GM19395 (cell line): ENCODE data around the gene BRD4.
A peak's percentile ranks its signal among the peaks of the same experiment; 100 is the strongest.

Experiments used
- ATAC-seq: cut with Tn5 transposase; IDR thresholded peaks from one replicate; pipeline ENCODE4 v1.9.1; 2021; ENCODE audit warnings: mild to moderate bottlenecking, moderate library complexity; ENCODE audit not compliant: unreplicated experiment

Gene BRD4

DNA sequence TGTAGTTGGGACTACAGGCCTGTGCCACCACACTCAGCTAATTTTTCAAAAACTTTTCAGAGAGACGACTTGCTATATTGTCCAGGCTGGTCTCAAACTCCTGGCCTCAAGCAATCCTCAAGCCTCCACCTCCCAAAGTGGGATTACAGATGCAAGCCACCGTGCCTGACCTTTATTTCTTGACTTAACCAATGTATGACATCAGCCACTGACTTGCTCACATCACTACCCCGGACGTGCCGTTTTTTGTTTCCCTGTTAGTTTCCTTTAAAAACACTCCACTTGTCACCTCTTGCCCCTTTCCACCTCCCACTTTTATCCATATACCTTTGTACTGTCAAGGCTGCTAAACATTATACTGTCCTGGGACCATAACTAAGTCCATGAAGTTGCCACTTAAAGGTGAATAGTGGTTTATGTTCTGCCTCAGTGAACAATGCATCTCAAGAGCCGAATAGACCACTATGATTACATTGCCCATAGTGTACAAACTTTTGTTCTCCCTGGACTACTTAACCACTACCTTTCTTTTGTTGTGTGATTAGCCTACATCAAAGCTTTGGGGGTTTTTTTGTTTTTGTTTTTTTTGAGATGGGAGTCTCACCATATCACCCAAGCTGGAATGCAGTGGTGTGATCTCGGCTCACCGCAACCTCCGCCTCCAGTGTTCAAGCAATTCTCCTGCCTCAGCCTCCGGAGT lies 97.8 kb downstream of the BRD4 start:
- ATAC-seq: no peak

- no peak for ATAC-seq
These were observed 101.1 kb downstream of the BRD4 start for GRCh38 chr19:15231271-15231670.

- no peak for ATAC-seq
These were observed 105.1 kb downstream of the BRD4 start for GRCh38 chr19:15227261-15227660.

DNA sequence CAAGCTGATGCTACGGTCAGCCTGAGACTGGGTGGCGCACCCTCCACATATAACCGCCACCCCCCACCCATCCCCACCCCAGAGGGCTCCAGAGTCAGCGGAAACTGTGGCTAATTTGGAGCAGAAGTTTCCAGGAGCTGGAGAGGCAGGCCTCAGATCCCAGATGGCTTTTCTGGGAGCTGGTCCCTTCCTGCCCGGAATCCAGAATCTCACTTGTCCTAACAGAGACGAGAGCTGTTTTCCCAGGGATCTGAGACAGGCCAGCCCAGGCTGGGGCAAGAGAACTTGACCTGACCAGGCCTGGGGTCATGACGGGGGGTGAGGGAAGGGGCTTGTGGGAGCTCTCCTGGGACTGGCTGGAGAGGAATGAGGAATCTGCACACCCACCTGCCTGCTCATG lies 106.6 kb downstream of the BRD4 start:
- ATAC-seq: no peak

DNA sequence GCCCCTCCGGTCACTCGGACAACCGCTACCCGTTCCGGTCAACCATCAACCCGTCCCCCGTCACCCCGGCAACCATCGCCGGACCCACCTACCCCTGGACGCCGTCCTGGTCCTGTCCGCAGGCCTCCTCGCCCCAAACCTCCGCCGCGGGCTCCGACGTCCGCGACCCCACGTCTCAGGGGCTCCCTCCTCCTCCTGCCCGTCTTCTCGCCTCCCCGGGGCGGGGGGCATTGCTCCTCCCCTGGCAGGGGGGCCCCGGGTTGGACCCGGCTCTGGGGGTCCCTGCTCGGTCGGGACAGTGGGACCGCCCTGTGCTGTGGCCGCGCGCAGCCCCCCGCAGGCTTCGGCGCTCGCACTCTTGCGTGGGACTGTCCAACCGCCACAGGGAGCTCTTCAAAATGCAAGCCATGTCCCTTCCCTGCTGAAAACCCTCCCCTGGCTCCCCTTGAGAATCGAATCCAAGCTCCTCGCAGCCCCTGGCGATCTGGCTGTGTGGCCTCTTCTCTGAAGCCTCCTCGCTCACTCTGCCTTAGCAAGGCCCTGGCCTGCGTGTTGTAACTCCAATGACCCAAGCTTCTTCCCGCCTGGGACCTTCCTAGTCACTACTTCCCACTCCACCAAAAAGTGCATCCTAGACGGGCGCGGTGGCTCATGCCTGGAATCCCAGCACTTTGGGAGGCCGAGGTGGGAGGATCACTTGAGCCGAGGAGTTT lies 108.5 kb downstream of the BRD4 start:
- ATAC-seq: no peak

GRCh38 chr19:15222738-15223648 lies 109.3 kb downstream of the BRD4 start:
- ATAC-seq: peak; percentile 73

DNA sequence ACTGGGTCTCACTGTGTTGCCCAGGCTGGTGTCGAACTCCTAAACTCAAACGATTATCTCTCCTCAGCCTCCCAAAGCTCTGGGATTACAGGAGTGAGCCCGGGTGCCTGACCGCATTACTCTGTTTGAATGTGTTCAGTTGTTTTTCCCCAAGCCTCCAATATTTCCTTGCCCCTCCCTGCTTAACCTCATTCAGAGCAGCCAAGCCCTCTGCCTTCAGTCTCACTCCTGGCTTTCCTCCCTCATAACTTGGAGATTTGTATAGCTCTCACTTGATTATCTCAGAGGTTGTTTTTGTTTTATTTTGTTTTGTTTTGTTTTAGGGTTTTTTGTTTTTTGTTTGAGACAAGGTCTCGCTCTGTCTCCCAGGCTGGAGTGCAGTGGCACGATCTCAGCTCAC lies 111.5 kb downstream of the BRD4 start:
- no peak for ATAC-seq

DNA sequence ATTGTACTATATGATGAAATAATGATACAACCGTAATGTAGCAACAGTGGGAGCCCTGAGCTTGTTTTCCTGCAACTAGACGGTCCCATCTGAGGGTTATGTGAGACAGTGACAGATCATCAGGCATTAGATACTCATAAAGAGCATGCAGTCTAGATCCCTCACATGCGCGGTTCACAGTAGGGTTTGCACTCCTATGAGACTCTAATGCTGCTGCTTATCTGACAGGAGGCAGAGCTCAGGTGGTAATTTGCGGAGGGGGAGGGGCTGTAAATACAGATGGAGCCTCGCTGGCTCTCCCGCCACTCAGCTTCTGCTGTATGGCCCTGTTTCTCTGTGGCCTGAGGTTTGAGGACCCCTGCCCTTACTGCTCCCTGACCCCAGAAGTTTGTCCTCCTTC lies 113.8 kb downstream of the BRD4 start:
- ATAC-seq: no peak

DNA sequence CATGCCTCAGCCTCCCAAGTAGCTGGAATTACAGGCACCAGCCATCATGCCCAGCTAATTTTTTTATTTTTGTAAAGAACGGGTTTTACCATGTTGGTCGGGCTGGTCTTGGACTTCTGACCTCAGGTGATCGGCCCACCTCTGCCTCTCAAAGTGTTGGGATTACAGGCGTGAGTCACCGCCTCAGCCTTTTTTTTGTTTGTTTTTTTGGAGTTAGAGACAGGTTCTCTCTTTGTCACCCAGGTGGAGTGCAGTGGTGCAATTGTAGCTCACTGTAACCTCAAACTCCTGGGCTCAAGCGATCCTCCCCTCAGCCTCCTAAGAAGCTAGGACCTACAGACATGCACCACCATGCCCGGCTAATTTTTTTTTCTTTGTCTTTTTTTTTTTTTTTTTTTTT lies 116.0 kb downstream of the BRD4 start:
- ATAC-seq: no peak

DNA sequence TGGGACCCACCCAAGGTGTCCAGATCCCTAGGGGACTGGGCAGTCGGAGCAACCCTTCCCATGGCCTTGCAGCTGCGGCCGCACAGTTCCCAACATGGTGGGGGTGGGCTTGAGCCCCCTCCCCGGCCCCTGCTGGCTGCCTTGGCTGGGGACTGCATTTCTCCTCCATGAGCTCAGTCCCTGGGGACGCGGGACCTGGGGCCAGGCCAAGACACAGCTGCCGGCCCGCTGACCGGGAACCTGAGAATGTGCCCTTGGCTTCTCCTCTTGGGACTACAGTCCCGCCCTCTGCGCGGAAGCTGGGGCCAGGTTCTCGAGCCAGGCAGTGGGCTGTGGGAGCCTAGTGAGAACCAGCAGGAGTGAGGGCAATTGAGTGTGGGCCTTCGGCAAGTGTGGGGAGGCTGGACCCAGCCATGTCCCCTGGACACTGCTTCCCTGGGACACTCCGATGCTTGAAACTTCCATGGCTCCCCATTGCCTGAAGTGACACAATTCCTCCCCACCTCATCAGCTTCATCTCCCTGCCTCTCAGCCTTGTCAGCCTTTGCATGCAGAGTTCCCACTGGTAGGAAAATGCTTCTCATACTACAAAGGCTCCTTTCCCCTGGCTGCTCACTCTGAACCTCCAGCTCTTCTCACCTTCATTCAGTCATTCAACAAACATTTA lies 118.5 kb downstream of the BRD4 start:
- ATAC-seq: no peak

- ATAC-seq: no peak
These were observed 119.6 kb downstream of the BRD4 start for GRCh38 chr19:15212711-15213110.

GRCh38 chr19:15210323-15210781 lies 122.0 kb downstream of the BRD4 start:
- no peak for ATAC-seq

DNA sequence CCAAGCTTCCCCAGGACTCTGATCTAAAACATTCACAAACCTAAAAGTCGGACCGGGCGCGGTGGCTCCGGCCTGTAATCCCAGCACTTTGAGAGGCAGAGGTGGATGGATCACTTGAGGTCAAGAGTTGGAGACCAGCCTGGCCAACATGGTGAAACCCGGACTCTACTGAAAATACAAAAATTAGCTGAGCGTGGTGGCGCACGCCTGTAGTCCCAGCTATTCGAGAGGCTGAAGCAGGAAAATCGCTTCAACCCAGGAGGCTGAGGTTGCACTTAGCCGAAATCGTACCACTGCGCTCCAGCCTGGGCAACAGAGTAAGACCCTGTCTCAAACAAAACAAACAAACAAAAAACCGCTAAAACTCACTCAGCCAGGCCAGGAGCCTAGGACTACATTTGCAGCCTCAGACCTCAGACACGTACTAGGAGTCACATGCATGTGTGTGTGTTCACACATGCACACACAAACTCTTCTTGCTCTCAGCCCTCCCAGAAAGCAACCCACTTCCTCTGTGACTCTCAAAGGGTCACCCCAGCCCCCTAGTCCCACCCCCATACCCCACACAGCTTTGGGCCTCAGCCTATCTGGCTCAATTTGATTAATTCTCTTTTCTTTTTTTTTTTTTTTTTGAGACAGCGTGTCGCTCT lies 130.8 kb downstream of the BRD4 start:
- no peak for ATAC-seq

DNA sequence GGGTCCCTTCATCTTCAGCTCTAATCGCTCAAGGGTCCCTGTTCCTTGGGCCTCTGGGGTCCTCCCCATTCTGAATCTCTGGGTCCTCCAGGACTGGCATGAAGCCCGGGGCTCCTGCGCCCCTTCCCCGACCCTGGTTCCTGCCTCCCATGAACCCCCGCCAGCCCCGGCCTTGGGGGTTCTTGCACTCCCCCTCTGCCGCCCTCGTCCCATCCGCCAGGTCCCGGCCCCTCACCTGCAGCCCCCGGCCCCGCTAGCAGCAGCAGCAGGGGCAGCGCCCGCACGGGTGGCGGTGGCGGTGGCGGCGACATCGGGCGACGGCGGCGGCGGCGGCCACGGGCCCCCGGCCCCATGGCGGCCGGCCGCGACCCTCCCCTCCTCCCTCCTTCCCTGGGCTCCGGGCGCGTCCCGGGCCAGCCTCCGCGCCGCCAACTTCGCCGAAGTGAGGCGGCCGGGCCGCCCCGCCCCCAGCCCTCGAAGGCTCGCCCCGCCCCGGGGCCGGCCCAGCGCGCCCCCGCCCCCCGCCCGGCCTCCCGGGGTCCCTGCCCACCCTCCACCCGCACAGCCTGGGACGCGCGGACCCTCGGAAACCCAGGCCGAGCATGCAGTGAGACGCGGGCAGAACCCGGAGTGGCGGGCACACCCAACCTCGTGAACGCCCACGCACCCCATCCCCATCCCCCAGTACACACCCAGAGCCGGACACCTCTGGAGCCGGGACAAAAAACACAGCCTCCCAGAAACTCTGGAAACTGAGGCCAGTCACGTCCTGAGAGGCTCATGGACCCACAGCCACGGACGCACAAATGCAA lies 131.6 kb downstream of the BRD4 start, which contains the start of gene NOTCH3:
Gene NOTCH3, minus strand, starts transcription at position 443 of the 812 bp plus-strand sequence. Its CDS starts 90 bp downstream, at position 353.
- ATAC-seq: no peak

GRCh38 chr19:15199661-15200552 lies 132.4 kb downstream of the BRD4 start:
- ATAC-seq: no peak

DNA sequence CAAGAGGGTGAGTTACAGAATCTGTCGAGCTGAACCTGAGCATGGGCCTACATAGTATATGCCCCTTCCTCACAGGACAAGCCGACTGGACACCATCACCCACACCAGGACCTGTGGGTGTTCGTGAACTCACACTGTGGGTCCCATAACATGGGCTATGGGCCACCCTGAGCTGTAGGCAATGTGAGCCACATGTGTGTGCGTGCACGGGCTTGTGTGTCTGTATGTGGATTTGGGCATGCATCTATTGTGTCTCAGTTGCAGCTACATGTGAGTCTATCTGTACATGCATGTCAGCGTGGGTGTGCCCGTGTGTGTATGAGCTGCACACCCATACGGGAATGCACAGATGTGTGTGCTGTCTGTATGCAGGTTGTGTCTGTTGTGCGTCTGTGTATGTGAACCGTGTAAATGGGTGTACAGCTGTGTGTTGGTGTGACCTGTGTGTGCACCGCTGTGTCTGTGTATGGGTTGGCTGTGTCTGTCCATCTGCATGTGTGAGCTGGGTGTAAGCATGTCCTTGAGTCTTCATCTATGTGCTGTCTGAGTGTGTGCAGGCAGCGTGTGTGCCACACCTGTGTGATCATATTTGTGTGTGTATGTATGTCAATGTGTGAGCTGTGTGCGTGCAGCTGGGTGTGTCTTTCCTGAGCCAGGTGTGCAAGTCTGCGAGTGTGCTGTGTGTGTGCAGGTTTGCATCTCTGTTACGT lies 133.2 kb downstream of the BRD4 start:
- no peak for ATAC-seq

- no peak for ATAC-seq
These were observed 134.4 kb downstream of the BRD4 start for GRCh38 chr19:15197942-15198341.
